Measurements from ENCODE around the gene RGS1. TPM values are rescaled to one million over a fixed set of nuclear protein-coding genes. Genes with fewer than 3 reads are reported as not detected.
A peak's percentile ranks its signal among the peaks of the same experiment; 100 is the strongest.

The RGS1 gene
- total RNA-seq, 1 experiment from 2014 or later = 2.4 TPM

- DNase-seq (ENCODE audit: low spot score) = no peak
Measured at GRCh38 chr1:192553741-192554140, 21.8 kb upstream of the RGS1 start.

- no peak for DNase-seq (ENCODE audit: low spot score)
Measured at GRCh38 chr1:192554904-192555303, 20.7 kb upstream of the RGS1 start.

DNA sequence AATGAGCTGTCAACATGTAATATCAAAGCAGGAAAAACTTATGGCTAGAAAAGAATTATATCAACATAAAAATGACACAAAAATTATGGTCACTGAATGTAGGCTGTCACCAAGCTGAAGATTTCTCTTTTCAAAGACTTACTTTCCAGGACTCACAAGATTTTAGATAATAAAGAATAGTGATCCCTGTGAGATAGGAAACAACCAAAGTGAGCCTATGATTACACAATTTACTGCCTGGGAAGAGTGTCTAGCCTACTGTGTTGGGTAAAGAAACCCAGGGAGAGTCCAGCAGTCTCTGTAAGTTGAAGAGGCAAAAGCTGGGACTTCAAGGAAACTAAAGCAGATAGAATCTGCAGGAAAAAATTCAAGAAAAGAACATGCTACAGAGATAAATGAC lies 20.2 kb upstream of the RGS1 start:
- DNase-seq (ENCODE audit: low spot score) = no peak

DNA sequence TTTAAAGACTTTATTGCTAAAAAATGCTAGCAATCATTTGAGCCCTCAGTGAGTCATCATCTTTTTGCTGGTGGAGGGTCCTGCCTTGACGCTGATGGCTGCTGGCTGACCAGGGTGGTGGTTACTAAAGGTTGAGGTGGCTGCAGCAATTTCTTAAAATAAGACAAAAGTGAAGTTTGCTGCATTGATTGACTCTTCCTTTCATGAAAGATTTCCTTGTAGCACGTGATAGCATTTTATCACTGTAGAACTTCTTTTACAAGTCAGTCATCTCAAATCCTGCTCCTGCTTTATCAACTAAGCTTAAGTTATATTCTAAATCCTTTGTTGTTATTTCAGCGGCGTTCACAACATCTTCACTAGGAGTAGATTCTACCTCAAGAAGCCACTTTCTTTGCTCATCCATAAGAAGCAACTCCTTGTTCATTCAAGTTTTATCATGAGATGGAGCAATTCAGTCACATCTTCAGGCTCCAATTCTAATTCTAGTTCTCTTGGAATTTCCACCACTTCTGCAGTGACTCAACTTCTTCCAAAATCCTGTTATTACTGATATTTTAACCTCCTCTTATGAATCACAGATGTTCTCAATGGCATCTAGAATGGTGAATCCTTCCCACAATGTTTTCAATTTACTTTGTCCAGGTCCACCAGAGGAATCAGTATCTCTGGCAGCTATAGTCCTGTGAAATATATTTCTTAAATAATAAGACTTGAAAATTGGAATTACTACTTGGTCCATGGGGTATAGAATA lies 17.6 kb upstream of the RGS1 start:
- DNase-seq (ENCODE audit: low spot score) = no peak

- peak; percentile 29 for DNase-seq (ENCODE audit: low spot score)
Measured at GRCh38 chr1:192559115-192560006, 16.2 kb upstream of the RGS1 start.

GRCh38 chr1:192561301-192561700 lies 14.3 kb upstream of the RGS1 start:
- no peak for DNase-seq (ENCODE audit: low spot score)

DNA sequence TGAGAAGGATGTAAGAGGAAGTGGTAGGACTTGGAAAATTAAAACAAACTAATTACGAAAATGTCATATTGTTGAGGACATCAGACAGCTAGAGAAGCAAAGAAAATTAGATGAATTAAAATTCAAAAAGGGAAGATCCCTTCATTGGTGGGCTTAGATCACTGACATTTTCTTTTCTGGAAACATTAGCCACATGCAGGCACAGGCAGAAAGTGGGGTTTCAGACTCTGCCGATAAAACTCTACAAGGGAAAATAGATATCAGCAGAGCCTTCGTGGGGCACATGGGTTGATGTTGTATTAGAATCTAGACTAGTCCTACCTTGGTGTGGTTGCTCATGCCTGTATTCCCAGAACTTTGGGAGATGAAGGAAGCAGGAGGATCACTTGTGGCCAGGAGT lies 12.4 kb upstream of the RGS1 start:
- DNase-seq (ENCODE audit: low spot score) = no peak

GRCh38 chr1:192564099-192564498 lies 11.5 kb upstream of the RGS1 start:
- DNase-seq (ENCODE audit: low spot score) = no peak

DNA sequence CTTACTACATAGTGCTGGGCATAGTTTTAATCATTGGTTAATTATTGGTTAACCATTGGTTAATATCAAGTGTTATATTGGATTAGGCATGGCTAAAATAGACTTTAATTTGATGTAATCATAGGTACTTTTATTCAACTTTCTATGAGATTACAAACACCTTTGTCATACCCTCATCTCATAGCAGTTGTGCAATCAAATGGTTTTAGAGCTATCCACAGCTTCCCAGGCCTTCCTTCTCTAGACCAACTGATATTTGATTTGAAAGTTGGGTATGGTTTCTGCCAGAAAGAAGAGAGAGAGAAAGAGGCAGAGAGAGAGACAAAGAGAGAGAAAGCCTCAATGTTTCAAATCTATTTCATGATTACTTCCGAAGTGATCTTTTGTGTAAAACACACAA lies 9.6 kb upstream of the RGS1 start:
- DNase-seq (ENCODE audit: low spot score) = no peak

DNA sequence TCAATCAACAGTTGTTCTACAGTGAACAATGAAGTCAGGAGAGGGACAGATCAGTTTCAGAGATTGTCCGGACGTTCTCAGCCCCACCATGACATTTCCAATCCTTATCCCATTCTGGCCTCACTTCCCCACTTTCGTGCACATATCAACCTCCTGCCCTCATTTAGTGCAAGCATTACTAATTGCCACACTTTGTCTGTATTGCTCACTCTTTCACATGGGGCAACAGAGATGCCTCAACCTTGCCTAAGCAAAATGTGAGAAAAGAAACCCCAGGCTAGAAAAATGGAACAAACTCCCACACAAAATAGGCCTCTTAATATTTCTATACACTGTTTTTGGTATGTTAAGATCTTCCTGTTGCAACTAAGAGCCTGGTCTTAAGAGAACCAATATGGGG lies 8.9 kb upstream of the RGS1 start:
- DNase-seq (ENCODE audit: low spot score) = no peak

DNA sequence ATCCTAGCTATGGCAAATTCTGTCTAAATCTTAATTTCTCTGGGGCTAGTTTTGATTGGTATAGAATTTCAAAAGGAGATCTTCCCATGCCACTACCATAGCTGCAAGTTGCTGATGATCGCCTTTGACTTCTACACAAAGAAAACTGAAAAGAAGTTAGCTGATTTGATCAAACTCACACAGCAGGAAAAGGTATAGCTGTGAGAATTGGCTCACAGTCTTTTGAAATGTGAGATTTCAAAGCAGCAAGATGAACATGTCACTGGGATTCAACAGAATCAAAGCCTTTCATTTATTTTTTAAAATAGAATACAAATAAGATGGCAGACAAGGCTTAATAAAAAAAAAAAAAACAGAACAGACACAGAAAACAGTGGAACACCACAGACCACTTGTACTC lies 7.5 kb upstream of the RGS1 start:
- DNase-seq (ENCODE audit: low spot score) = no peak

DNA sequence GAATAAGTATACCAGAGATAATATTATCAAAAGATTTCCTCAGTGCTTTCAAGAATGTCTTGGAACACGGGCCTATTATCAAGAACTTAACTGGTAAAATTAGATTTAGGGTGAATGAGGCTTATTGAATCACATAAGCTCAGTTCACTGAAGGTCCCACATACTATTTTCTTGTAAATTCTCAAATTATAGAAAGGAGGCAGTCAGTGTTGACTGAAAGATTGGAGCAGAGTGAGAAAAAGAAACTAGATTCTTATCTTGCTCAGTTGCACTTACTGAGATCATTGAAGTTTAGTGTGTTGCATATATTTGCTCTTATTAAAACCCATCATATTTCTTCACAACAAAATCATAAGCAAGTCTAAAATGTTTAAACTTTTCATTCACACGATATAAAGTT lies 3.9 kb upstream of the RGS1 start:
- no peak for DNase-seq (ENCODE audit: low spot score)

GRCh38 chr1:192573499-192573898 lies 2.1 kb upstream of the RGS1 start:
- DNase-seq (ENCODE audit: low spot score) = peak; percentile 19

DNA sequence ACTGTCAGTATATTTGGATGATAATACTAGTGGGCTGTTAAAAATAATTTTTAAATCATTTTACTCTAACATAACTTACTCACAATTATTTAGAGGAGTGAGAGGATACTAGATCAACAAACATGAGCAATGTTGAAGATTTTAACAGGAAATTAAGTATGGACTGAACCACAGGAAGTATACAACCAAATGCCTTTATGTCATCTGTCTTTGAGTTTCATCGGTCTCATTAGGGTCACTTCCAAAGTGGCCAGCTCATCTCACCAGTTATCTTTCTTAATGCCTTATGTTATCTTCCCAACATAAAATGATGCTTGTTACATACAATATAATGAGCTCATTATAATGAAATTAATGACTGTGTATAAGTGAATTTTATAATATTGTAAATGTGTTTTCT lies 1.5 kb upstream of the RGS1 start:
- no peak for DNase-seq (ENCODE audit: low spot score)

GRCh38 chr1:192576190-192577144 lies 894 bp downstream of the RGS1 start:
- DNase-seq (ENCODE audit: low spot score) = no peak

DNA sequence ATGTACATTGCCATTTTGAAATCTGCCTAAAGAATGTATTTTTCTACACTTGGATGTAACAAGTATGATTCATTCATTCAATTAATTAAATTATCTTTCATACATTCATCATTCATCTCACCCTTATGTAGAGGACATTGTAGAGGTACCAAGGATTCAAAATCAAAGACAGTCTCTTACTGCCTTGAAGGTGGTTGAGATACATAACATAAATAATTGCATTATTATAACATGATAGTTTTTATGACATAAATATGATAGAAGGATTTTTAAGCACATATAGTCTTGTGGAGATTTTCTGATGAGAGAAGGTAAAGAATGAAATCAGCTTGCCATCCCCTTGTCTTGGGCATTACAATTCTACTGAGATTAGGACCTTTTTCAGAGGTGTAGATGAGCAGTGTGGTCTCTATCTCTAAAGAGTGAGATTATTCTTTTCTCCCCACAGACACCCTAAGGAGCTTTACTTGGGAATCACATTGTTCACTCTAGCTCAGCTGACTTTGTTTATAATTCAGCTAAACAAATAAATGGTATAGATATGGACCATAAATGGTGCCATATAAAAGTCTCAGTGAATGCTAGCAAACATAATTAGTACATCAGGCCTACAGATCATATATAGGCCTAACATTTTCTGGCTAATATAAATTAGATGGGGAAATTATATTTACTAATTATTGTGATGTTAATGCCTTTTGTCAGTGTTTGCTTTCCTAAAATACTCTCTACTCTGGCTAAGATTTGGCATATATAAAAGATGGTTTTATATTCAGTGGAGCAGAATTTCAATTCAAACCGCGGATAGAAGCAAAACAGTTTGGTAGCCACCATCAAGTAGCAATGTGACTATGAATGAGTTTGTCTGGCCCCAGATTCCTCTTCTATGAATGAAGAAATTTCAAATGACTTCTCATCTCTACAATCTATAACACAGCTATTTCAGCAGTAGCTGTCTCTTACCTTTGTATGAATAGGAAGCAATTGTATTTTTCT lies 1.9 kb downstream of the RGS1 start:
- DNase-seq (ENCODE audit: low spot score) = no peak

- no peak for DNase-seq (ENCODE audit: low spot score)
Measured at GRCh38 chr1:192578144-192578909, 2.8 kb downstream of the RGS1 start.

- no peak for DNase-seq (ENCODE audit: low spot score)
Measured at GRCh38 chr1:192579010-192579738, 3.6 kb downstream of the RGS1 start.

DNA sequence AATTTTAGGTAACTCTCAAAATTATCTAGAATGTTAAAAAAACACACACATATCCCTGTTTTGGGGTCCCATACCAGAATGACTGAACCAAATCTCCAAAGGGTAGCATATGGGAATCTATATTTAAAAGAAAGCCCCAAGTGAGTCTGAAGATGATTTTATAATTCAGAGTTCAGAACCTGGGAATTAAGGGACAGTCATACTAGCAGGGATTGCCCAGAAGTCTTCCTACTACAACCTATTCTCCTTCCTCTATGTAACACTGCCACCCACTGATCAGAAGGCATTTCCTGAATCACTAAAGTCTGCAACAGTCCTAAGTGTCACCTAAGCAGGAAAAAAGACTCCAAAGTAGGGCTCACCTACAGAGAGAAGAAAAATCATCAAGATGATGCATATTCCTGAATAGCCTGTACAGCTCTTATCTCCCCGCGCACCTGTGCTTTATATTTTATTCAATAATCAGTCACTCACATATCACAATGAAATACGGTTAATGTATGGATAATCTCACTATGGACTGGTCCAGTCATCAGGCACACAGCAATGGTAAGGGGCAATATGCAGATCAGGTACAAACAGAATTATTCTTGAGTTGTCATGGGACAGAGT lies 4.9 kb downstream of the RGS1 start:
- DNase-seq (ENCODE audit: low spot score) = peak; percentile 52

Data from H4 (cell line).